Measurements from ENCODE around the gene WBP1L.

Gene WBP1L

DNA sequence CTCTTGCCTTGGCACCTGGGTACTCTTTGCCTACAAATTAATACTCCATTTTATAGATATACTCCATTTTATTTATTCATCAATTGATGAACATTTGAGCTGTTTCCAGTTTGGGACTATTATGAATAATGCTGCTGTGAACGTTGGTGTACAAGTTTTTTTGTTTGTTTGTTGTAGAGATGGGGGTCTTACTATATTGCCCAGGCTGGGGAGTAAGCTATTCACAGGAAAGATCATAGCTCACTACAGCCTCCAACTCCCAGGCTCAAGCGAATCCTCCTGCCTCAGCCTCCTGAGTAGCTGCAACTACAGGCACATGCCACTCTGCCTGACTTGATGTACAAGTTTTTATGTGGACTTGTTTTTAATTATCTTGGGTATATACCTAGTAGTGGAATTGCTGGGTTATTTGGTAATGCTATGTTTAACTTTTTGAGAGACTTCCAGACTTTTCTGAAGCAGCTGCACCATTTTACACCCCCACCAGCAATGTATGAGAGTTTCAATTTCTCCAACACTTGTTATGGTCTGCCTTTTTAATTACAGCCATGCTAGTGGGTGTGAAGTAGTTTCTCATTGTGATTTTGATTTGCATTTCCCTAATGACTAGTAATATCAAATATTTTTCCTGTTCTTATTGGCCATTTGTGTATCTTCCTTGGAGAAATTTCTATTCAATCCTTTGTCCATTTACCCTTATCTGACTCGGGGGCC lies 15.9 kb downstream of the WBP1L start:
- no peak for DNase-seq

DNA sequence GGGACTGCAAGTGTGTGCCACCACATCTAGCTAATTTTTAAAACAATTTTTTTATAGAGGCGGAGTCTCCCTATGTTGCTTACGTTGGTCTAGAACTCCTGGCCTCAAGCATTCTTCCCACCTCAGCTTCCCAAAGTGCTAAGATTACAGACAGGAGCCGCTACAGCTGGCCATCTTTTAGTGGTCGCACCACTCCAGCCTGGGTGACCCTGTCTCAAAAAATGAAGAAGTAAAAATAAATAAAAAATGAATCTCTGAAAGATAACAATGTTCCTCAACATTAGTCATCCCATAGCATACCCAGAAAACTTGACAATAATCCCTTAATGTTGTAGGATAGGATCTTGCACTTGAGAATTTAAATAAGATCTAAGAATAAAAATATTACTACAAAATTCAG lies 18.2 kb downstream of the WBP1L start:
- no peak for DNase-seq

DNA sequence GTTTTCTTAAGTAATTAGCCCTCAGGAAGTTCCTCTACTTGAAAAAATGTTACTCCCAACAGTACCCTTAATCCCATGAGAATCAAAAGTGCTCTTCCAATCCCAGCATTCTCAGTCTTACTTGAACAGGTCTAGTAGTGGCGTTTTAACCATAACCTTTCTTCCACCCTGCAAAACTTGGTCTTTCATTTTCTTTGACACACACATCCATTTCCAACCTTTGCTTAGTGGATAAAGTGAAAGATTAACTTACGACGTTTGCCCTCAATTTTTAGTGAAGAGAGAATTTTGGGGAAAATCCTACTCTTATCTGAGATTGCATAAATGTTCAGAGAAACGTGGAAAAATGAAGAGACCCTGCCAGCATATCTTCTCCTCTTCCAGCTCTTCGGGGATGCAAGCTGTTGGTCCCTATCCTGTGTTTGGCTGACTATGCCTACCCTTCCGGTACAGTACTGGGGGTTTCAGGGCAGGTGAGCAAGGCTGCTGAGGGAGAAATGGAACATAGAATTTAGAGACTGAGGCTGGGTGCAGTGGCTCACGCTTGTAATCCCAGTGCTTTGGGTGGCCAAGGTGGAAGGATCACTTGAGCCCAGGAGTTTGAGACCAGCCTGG lies 18.8 kb downstream of the WBP1L start:
- DNase-seq: no peak

DNA sequence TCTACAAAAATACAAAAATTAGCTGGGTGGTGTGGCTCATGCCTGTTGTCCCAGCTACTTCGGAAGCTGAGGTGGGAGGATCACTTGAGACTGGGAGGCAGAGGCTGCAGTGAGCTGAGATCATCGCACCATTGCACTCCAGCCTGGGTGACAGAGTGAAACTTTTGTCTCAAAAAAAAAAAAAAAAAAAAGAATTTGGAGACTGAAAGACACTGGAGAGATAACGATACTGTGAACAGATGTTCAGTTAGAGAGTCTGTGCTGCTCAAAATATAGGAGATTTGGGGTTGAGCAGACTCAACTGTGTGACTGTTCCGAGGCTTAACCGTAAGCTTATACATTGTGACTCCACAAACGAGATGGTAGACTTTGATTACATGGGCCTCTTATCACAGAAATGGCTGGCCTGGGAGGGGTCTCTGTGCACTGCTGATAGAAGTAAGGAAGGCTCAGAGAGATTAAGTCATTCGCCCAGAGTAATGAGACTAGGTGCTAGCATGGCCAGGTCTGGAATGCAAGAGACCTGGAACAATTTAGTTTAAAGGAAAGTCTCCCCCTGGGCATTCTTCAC lies 19.4 kb downstream of the WBP1L start:
- no peak for DNase-seq

DNA sequence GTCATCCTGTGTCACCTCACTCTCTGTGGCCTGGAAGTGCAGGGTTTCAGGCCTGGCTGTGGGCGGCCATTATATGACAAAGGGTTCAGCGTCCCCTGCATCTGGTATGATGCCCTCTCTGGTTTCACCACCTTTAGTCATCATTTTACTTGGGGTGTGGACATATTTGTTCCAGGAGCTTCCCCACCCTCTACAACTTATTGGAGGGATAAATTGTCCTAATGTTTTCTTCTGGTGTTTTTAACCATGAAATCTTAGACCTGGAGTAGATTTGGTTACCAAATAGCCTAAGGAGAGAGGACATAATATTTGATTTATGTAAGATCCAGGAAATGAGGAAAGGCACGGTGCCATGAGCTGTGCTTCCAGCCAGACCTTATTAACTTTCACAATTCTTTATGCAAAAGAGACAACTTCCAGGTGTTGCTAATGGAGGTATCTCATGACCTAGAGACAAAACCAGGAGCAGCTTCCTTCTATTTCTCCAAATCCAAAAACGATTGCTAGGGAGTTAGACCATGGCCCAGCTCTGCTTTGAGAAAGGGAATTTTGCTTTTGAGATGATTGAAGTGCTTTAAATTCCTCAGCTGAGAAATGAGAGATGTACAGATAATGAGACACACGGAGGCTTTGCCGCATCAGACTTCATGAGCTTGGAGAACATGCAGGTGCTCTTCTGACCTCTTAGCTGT lies 20.9 kb downstream of the WBP1L start:
- no peak for DNase-seq

DNA sequence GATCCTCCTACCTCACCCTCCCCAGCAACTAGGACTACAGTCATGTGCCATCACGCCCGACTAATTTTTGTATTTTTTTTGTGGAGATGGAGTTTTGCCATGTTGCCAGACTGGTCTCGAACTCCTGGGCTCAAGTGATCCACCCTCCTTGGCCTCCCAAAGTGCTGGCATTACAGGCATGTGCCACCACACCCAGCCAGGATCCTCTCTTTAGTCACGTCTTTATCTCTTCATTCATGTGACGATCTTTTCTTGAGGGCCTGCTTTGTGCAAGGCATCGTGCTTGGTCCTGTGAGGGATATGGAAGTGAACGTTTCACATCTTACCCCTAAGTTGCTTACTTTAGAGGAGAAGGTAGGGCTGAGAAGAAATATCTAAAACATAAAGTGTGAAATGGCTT lies 21.6 kb downstream of the WBP1L start:
- no peak for DNase-seq

DNA sequence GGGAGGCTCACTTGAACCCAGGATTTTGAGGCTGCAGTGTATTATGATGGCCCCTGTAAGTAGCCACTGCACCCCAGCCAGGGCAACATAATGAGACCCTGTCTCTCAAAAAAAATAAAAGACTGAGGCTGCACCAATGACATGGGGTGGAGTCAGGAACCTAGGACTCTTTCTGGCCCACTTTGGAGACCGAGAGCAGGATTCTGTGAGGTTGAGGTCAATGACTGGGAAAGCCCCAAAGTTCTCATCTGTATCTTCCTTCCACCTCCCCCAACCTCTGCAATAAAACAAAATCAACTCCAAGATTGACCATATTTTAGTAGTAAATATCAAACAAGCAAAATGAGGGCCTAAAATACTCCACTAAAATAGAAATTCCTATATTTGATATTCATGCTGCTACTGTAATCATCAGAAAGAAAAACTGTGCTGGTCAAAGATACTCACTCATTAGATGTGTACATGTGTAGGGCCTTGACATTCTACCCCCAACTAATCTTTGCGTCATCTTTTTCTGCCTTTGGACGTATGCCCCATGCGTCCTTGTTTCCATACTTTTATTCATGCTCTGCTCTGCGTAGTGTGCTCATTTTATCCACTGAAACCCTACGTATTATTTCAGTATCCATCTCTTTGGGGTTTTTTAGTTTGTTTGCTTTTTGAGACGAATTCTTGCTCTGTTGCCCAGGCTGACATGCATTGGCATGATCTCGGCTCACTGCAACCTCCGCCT lies 23.8 kb downstream of the WBP1L start:
- no peak for DNase-seq

DNA sequence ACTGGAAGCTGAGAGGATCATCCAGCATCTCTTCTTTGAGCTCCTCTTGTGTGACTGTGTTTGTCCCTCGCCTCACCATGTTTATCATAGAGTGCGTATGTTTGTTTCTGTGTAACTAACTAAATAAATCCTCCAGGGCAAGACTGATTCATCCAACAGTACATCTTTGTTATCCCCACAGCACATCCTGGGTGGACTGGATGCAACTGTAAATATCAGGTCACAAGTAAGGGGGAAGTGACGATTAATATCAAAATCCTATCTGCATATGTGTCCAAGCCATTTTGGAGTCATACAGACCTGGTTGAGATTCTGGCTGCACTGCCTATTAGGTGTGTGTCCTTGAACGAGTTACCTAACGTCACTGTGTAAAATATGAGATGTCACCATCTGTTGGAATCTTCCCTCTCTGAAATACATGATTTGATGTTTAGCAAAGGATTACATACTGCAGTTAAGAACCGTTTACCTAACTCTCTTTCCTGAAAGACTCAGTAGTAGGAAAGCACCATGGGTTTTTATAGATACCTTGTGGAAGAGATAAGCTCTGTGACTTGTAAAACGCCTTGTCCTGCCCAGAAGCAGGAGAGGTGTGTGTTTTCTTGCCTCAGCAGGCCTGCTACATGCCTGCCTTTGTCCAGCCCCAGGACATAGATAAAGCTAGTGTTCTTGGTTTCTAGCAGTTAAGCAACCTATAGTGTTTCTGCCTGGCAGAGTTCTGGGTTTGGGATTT lies 25.8 kb downstream of the WBP1L start:
- DNase-seq: no peak

DNA sequence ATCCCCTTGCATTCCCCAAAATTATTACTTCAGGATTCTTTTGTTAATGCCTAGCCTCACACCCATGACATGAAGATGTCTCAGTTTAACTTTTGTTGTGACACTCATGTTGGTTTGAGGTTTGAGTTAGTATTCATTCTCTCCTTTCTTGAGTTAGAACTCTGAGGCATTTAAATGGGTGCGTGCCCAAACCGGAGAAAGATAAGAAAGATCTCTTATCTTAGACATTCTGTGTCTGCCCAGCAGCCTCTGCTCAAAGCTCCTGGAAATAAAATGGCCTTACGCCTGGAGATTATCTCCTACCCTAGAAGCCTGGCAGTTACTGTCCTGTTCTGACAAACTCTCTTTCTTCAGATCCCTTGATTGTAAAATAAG lies 26.3 kb downstream of the WBP1L start:
- no peak for DNase-seq

DNA sequence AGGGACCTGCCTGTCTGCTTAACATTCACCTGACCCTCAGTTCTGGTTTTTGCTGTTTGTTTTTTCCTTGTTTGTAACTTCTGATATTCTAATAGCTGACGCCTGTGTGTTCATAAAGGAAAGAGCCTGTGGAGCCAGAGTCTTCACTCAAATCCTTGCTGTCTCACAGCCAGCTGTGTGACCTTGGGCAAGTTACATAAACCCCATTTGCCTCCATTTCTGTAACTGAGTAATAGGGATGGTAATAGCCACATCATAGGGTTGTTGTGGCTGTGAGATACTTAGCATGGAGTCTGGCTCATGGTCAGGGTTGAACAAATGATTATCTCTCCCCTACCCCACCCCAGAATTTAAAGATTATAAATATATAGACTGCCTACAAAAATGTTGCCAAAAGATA lies 27.0 kb downstream of the WBP1L start:
- DNase-seq: no peak

DNA sequence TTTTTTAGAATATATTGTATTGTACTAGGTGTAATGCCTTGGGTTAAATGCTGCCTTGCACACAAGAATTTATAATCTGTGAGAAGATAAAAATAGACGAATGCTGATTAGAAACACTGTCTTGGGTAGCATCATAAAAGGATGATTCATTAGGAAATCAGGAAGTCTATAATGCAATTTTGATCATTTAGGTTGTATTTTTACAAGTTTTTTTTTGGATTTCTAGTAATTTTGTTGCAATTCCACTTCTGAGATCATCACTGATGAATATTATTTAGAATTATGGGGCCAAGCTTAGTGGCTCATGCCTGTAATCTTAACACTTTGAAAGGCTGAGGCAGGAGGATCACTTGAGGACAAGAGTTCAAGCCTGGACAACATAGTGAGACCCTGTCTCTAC lies 29.6 kb downstream of the WBP1L start:
- DNase-seq: no peak

DNA sequence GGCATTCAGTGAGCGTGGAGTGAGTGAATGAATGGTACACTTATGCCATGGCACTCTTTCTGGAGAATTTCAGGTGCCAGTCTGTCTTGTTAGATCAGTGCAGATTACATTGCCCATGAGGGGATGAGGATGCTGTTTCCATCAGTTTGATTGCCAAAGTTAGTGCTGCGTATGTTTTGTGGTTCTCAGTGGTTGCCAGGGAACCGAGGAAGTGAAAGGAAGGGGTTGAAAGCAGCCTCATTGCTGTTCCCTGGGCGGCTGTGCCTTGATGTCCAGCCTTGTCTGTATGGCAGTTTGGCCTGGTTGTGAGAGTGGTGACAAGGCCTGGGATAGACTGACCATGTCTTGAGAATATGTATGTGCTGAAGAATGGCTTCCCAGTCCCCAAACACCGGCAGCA lies 30.2 kb downstream of the WBP1L start:
- DNase-seq: no peak

DNA sequence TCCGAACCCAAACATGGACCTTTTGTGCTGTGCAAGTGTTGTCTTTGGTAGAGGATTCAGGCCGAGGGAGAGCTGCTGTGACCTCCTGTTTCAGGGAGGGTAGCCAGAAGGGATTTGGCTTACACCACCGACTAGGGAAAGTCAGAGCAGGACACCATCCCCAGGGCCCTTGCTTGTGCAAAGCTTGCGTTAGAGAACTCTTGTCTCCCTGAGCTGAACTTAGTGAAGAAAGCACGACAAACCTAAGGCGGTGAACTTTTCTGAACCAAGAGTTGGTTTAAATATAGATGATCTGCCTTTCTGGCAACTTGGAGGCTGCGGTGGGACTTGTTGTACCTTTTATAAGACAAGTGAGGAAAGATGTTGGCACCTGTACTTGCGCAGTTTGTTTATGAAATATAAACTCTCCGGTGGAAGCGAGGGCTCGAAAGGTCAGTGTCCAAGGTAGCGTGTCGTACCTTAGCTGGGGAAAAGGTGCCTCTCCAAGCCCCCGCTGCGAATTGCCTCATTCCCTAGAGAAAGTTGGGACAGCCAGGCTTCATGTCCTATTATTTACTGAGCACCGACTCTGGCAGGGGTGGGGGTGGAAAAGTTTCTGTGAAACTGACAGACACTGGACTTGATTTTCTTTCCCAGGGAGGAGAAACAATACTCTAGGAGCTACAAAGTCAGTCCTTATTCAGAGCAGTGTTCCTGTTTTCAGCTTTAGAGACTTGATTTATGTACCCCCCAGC lies 31.6 kb downstream of the WBP1L start:
- DNase-seq: no peak

DNA sequence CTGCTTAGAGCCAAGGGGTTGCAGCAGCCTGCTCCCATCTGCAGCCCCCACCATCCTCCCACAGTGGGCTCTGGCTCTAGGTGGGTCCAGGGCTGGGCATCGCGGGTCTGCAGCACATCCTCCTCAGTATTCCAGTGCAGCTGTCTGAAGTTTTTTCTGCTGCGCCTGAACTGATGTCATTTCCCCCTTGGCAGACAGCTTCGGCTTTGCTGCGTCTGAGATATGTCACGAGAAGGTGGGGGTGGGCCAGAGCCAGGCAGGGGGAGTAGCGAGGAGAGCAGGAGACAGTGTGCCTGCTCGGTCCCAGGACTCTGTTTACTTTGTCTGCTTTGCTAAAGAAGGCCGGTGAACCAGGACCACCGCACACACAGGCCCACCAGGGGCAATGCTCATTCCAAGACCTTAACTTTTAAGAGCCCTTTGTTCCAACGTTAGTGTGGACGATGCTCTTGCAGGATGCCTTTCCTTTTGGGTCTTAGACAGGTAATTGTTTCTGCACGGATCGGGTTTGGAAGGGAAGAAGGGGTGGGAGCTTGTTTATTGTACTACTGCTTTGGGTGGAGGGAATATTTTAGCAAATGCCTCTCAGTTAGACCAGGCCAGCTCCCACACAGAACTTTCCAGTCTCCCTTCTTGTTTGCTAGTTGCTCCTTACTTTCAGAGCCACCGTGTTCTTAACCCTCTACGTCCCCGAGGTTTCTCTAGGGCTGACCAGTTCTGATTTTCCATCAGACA lies 32.4 kb downstream of the WBP1L start:
- peak; percentile 71 for DNase-seq

DNA sequence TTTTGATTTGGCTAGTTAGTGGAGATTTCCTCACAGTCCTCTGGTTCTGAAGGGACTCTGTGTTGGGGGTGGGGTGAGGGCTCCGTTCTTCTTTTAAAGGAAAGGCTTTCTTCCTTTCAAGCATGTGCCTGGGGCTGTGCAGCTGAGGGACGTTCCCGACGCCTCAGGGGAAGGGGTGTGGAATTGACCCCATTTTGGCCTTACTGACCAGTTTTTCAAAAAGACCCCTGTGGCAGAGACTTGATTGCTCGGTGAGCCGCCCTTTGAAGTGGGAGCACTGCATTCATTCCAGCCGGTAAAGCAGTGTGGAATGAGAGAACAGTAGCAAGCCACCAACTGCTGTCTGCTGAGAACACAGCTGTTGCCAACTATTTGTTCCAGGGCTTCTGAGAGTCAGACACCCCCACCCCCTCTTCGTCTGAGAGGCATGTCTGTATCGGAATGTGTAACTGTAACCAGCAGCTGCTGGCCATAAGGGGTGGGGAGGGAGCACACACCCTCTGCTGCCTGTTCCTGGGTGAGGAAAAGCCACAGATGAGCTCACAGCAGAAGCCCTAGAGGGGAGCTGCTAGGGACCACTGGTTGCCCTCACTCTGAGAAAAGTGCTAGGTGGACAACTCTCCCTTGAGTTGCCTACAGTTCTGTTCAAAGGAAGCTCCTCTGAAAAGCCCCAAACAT lies 33.2 kb downstream of the WBP1L start:
- no peak for DNase-seq

DNA sequence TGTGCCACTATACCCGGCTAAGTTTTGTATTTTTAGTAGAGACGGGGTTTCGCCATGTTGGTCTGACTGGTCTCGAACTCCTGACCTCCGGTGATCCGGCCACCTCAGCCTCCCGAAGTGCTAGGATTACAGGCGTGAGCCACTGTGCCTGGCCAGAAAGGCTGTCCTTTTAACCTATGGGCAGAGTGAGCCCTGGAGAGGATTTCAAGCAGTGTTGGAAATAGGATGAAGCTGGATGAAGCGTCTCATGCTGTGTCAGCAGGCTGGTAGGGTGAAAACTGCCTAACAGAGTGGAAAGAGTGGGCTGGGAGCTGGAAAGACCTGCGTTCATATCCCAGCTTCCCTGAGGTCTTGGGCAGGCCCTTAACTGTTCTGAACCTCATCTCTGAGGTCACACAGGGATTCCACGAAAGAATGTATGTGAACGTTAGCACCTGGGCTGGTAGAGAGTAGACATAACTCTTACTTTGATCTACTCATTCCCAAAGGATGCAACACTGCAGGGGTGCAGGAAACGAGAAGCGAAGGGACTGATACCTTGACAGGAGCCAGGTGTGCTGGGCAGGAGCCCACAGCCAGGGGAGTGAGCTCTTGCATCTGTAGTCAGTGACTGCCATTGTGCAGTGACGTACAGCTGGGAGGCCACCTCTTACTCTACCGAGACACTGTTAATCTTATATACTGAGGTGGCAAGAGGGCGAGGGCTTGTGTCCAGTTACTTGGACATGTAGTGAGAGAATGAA lies 34.1 kb downstream of the WBP1L start:
- DNase-seq: no peak

DNA sequence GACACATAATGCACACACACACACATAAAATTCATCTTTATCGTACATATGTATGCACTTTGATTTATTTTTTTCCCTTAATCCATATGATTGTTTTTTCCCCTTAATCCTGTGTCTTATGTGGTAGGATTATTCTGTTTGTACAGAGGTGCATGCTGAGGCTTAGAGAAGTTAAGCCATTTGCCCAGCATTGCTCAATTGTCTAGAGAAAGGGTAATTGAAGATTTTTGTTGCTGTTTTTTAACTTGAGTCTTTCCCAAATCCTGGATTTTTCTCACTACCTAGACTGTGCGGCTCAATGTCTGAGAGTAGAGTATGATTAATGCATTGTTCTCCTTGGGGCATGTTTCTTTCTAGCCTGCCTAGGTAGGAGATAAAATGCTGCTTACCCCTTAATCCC lies 35.0 kb downstream of the WBP1L start:
- no peak for DNase-seq

DNA sequence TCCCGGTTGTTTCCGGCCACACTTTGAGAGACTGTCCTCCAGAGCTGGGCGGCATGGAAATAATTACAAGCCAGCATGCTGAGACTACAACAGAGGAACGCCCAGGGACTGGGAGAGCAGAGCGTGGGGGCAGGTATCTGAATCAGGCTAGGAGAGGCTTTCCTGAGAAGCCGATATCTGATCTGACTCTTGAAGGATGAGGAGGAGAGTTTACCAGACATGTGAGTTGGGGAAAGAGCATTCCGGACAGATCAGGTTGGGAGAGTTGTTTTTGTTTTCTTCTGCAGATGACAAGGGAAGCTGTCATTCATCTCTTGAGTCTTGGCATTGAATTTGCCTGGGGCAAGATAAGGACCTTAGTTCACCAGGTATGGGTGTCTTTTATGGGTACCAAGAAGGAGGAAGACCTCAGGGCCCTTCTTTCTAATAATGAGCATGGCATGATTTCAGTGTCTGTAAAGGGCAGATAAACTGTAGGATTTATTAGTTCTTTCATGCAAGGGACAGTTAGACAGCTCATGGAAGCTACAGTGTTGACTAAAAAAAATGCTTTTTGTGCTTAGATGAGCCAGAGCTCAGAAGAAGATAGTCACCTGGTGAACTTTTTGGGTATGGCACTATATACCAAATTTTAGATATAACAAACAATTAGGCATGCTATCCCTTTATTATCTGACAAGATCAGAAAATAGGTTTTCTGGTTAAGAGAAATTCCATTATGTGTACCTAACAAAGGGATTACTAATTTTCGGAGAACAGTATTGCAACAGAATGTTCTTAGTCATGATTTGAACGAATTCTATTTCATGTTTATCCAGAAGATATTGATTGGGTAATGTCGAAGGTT lies 36.2 kb downstream of the WBP1L start:
- DNase-seq: no peak

DNA sequence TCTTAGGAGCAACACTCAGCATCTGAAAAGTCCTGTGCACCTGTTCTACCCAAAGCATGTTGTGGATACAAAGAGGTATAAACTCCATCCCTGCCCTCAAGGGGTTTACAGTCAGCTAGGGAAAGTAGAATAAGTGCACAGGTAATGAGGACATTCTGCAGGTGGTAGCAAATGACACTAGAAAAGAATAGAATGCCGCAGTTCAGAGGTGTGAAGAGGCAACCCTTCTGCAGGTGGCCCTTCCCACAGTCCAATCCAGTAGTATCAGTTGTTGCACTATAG lies 36.7 kb downstream of the WBP1L start:
- DNase-seq: no peak

All from midbrain (tissue), 1 donor.